Uterus (tissue), 4 donors: ENCODE data around the gene SPATS2L. TPM values are rescaled to one million over a fixed set of nuclear protein-coding genes. Genes with fewer than 3 reads are reported as not detected.
A peak's percentile ranks its signal among the peaks of the same experiment; 100 is the strongest.

Experiments used
- DNase-seq, 2 donors: peaks; one replicate each; pipeline ENCODE4 v3.0.0-alpha.2; 2019 to 2020
- H3K27ac ChIP-seq, 2 donors: fragments of 200-600 bp; sonication (generic); 1 replicate in 1 of 2; 2 replicates in 1 of 2; pipeline ENCODE4 v1.5.1; 2016 to 2018
- H3K27me3 ChIP-seq, 2 donors: fragments of 200-600 bp; sonication (generic); one replicate each; pipeline ENCODE4 v1.5.1; 2018 to 2019; ENCODE audit warnings: control low read depth in 1 of 2
- H3K36me3 ChIP-seq, 2 donors: fragments of 200-600 bp; sonication (generic); one replicate each; pipeline ENCODE4 v1.5.1; 2019; ENCODE audit warnings: control low read depth in 1 of 2
- H3K4me1 ChIP-seq, 2 donors: fragments of 200-600 bp; sonication (generic); one replicate each; pipeline ENCODE4 v1.5.1; 2018 to 2019; ENCODE audit warnings: control low read depth in 1 of 2
- H3K4me3 ChIP-seq, 2 donors: fragments of 200-600 bp; sonication (generic); 1 replicate in 1 of 2; 2 replicates in 1 of 2; pipeline ENCODE4 v1.5.1; 2018 to 2019; ENCODE audit warnings: mild to moderate bottlenecking in 1 of 2
- H3K9me3 ChIP-seq, 2 donors: fragments of 200-600 bp; sonication (generic); one replicate each; pipeline ENCODE4 v1.5.1; 2019; ENCODE audit warnings: control low read depth in 1 of 2
- CTCF ChIP-seq, 4 experiments: fragments of 200-600 bp in 2 of 4; fragments of 450-650 bp in 2 of 4; sonication (generic) in 2 of 4; IDR thresholded peaks; one replicate each; pipeline ENCODE4 v1.5.1; 2016 to 2019; ENCODE audit warnings: antibody characterized with exemption in 4 of 4, mild to moderate bottlenecking in 2 of 4, moderate library complexity in 1 of 4
- POLR2A ChIP-seq, 2 donors: fragments of 450-650 bp; IDR thresholded peaks; one replicate each; pipeline ENCODE4 v1.6.1; 2016; ENCODE audit warnings: antibody characterized with exemption in 2 of 2, mild to moderate bottlenecking in 1 of 2, moderate library complexity in 1 of 2
- intact Hi-C: fragments of 100-400 bp; cut with DNase I; formaldehyde crosslinking; loops from one replicate; pipeline ENCODE4 v1.15.1; 2023; ENCODE audit warnings: low total_unique reads
- total RNA-seq, 4 donors: library from RNA; depleted of rRNA in 3 of 4; stranded (reverse); fragments of >200 nt in 3 of 4; gene quantifications; one replicate each; pipeline versions ENCODE4 v1.1.0 to v1.2.4, GENCODE V29; 2014 to 2023
- donor health status: DM: yes; HTN: yes; CAD: no.

The SPATS2L gene
- total RNA-seq, 4 donors from 2014 or later = 20.6 to 99.3 (median 73.1) TPM

- Histone ChIP-seq H3K9me3 (no peaks in the 10 kb centered on the region), H3K27me3 (no peaks in the 10 kb centered on the region), H3K36me3 (no peaks in the 10 kb centered on the region), H3K4me3 (no peak overlapping the region), H3K4me1 (no peaks in the 10 kb centered on the region), H3K27ac (no peak overlapping the region)
- intact Hi-C loops = no loop called here
- DNase-seq = no peak
- no peak for TF ChIP-seq CTCF (IDR thresholded peaks at IDR 0.05)
- TF ChIP-seq POLR2A (IDR thresholded peaks at IDR 0.05) = no peak
Observed at GRCh38 chr2:200301953-200302858, 4.3 kb upstream of the SPATS2L start.

GRCh38 chr2:200302940-200303727 lies 3.4 kb upstream of the SPATS2L start:
- no peak for DNase-seq
- H3K36me3 ChIP-seq = no peaks in the 10 kb centered on the region
- H3K4me1 ChIP-seq = peaks cover 0 to under 1% of the 10 kb centered on the region in 2 donors
- H3K9me3 ChIP-seq = no peaks in the 10 kb centered on the region
- no peaks in the 10 kb centered on the region for H3K27me3 ChIP-seq
- intact Hi-C loops = no loop called here
- no peak overlapping the region for H3K4me3 ChIP-seq
- no peak overlapping the region for H3K27ac ChIP-seq
- no peak for TF ChIP-seq CTCF (IDR thresholded peaks at IDR 0.05)
- no peak for TF ChIP-seq POLR2A (IDR thresholded peaks at IDR 0.05)

- Histone ChIP-seq H3K27ac (peak overlapping the region; percentile 86 to 93), H3K4me3 (peak overlapping the region; percentile 62 to 99), H3K4me1 (peaks cover 0 to 8% of the 10 kb centered on the region in 2 donors), H3K27me3 (no peaks in the 10 kb centered on the region), H3K9me3 (no peaks in the 10 kb centered on the region), H3K36me3 (no peaks in the 10 kb centered on the region)
- intact Hi-C loops = no loop called here
- peak; percentile 29 to 38 for DNase-seq
- TF ChIP-seq POLR2A (IDR thresholded peaks at IDR 0.05) (no peak), CTCF (IDR thresholded peaks at IDR 0.05) (peak in 1 of 4 experiments; percentile 10)
Observed at GRCh38 chr2:200305797-200306195, 697 bp upstream of the SPATS2L start.

GRCh38 chr2:200306931-200307723 lies 634 bp downstream of the SPATS2L start:
- Histone ChIP-seq H3K27me3 (no peaks in the 10 kb centered on the region), H3K27ac (peak overlapping the region; percentile 86 to 93), H3K36me3 (no peaks in the 10 kb centered on the region), H3K4me3 (peak overlapping the region; percentile 62 to 99), H3K9me3 (no peaks in the 10 kb centered on the region), H3K4me1 (peaks cover 0 to 8% of the 10 kb centered on the region in 2 donors)
- intact Hi-C loops = no loop called here
- peak in 1 of 2 donors; percentile 31 for TF ChIP-seq POLR2A (IDR thresholded peaks at IDR 0.05)
- no peak for TF ChIP-seq CTCF (IDR thresholded peaks at IDR 0.05)
- DNase-seq = peak; percentile 18 to 36
